ENCODE measurements around the gene NPPB. TPM values are rescaled to one million over a fixed set of nuclear protein-coding genes. Genes with fewer than 3 reads are reported as not detected.
A peak's percentile ranks its signal among the peaks of the same experiment; 100 is the strongest.
"Not testable (repeated sequence)": the region's sequence is repeated elsewhere in the genome, so short reads cannot be mapped to it uniquely, and the experiment has no call there.

NPPB gene
- total RNA-seq, 2 donors from 2014 or later = 45.8 to 51.9 TPM

- no peaks in the 10 kb centered on the region for H3K9me3 Mint-ChIP-seq
- H3K36me3 Mint-ChIP-seq (ENCODE audit: low read depth) = no peaks in the 10 kb centered on the region
- WGBS, 2 experiments (ENCODE audit: insufficient coverage in 1 of 2, insufficient read length in 1 of 2) = 23 to 34% methylated on average over 20 to 26 of the region's 26 CpGs
- no peak overlapping the region for H3K4me3 Mint-ChIP-seq
- H3K27ac ChIP-seq (ENCODE audit: low read depth, low read length) = no peak overlapping the region
- no peak for TF ChIP-seq CTCF (conservative IDR thresholded peaks at IDR 0.05)
- no peak overlapping the region for H3K4me3 ChIP-seq (ENCODE audit: low read length)
- peak; percentile 93 for DNase-seq
- peaks cover 13% of the 10 kb centered on the region for H3K27me3 ChIP-seq (ENCODE audit: control insufficient read depth, insufficient read depth, low read length, poor library complexity, severe bottlenecking)
- H3K9me3 ChIP-seq (ENCODE audit: control insufficient read depth, low read length) = no peaks in the 10 kb centered on the region
- peaks cover 7% of the 10 kb centered on the region for H3K27me3 Mint-ChIP-seq (ENCODE audit: insufficient read depth)
- no peak overlapping the region for H3K27ac Mint-ChIP-seq
- H3K4me1 ChIP-seq (ENCODE audit: control insufficient read depth, insufficient read depth, low read length) = no peaks in the 10 kb centered on the region
- no peaks in the 10 kb centered on the region for H3K4me1 Mint-ChIP-seq
- H3K36me3 ChIP-seq (ENCODE audit: control insufficient read depth, insufficient read depth, low read length) = no peaks in the 10 kb centered on the region
- no peak overlapping the region for H3K9ac ChIP-seq (ENCODE audit: extremely low read depth, low read length, poor library complexity, severe bottlenecking)
These were observed 40.2 kb upstream of the NPPB start for GRCh38 chr1:11898831-11899467.

GRCh38 chr1:11898086-11898785, 39.5 kb upstream of the NPPB start:
- no peak for TF ChIP-seq CTCF (conservative IDR thresholded peaks at IDR 0.05)
- H3K36me3 Mint-ChIP-seq (ENCODE audit: low read depth) = no peaks in the 10 kb centered on the region
- Histone ChIP-seq H3K9ac (ENCODE audit: extremely low read depth, low read length, poor library complexity, severe bottlenecking) (no peak overlapping the region), H3K27ac (ENCODE audit: low read depth, low read length) (no peak overlapping the region), H3K9me3 (ENCODE audit: control insufficient read depth, low read length) (no peaks in the 10 kb centered on the region), H3K4me1 (ENCODE audit: control insufficient read depth, insufficient read depth, low read length) (no peaks in the 10 kb centered on the region), H3K27me3 (ENCODE audit: control insufficient read depth, insufficient read depth, low read length, poor library complexity, severe bottlenecking) (peaks cover 13% of the 10 kb centered on the region), H3K4me3 (ENCODE audit: low read length) (no peak overlapping the region), H3K36me3 (ENCODE audit: control insufficient read depth, insufficient read depth, low read length) (no peaks in the 10 kb centered on the region)
- no peak overlapping the region for H3K4me3 Mint-ChIP-seq
- 72 to 95% methylated on average over 4 to 38 of the region's 38 CpGs for WGBS, 2 experiments (ENCODE audit: insufficient coverage in 1 of 2, insufficient read length in 1 of 2)
- no peaks in the 10 kb centered on the region for H3K4me1 Mint-ChIP-seq
- H3K9me3 Mint-ChIP-seq = no peaks in the 10 kb centered on the region
- peaks cover 7% of the 10 kb centered on the region for H3K27me3 Mint-ChIP-seq (ENCODE audit: insufficient read depth)
- no peak overlapping the region for H3K27ac Mint-ChIP-seq
- no peak for DNase-seq

GRCh38 chr1:11894501-11894900, 35.8 kb upstream of the NPPB start:
- H3K27me3 Mint-ChIP-seq (ENCODE audit: insufficient read depth) = not testable (repeated sequence)

More at GRCh38 chr1:11894501-11894900, 35.8 kb upstream of the NPPB start:
- not testable (repeated sequence) for H3K27ac ChIP-seq (ENCODE audit: low read depth, low read length); H3K4me3 Mint-ChIP-seq; H3K4me1 Mint-ChIP-seq; H3K9me3 ChIP-seq (ENCODE audit: control insufficient read depth, low read length); H3K27ac Mint-ChIP-seq; H3K36me3 ChIP-seq (ENCODE audit: control insufficient read depth, insufficient read depth, low read length); H3K9me3 Mint-ChIP-seq; H3K4me3 ChIP-seq (ENCODE audit: low read length); H3K9ac ChIP-seq (ENCODE audit: extremely low read depth, low read length, poor library complexity, severe bottlenecking); H3K4me1 ChIP-seq (ENCODE audit: control insufficient read depth, insufficient read depth, low read length); DNase-seq; H3K36me3 Mint-ChIP-seq (ENCODE audit: low read depth)
- 53 to 88% methylated on average over 1 of the region's 1 CpG for WGBS, 2 experiments (ENCODE audit: insufficient coverage in 1 of 2, insufficient read length in 1 of 2)
- peaks cover 11% of the 10 kb centered on the region for H3K27me3 ChIP-seq (ENCODE audit: control insufficient read depth, insufficient read depth, low read length, poor library complexity, severe bottlenecking)

All from endodermal cell (in vitro differentiated cells).